HG03354 (cell line): ENCODE data around the gene EGFR.

Experiments used
- ATAC-seq: cut with Tn5 transposase; IDR thresholded peaks from one replicate; pipeline ENCODE4 v1.9.1; 2021; ENCODE audit warnings: mild to moderate bottlenecking; ENCODE audit not compliant: unreplicated experiment, poor library complexity, severe bottlenecking

The EGFR gene

DNA sequence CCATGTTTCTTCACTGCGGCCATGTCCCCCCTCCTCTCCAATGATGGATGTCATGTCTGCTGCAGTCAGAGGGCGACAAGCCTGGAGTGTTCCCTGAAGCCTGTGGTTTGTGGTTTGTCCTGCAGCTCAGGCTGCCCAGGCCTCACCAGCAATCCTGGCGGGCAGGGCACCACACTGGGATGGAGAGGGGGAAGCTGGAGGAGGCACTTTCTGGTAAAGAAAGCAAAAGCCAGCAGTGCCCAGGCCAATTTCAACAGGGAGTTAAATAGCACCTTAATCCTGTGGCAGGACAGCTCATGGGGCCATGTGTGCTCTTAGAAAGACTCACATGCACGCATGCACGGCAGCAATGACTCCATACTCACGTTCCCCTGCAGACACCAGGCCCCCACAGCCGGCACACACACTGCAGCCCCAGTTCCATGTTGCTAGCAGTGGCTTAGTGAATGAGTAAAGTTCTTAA lies 158.3 kb downstream of the EGFR start:
- ATAC-seq: no peak

DNA sequence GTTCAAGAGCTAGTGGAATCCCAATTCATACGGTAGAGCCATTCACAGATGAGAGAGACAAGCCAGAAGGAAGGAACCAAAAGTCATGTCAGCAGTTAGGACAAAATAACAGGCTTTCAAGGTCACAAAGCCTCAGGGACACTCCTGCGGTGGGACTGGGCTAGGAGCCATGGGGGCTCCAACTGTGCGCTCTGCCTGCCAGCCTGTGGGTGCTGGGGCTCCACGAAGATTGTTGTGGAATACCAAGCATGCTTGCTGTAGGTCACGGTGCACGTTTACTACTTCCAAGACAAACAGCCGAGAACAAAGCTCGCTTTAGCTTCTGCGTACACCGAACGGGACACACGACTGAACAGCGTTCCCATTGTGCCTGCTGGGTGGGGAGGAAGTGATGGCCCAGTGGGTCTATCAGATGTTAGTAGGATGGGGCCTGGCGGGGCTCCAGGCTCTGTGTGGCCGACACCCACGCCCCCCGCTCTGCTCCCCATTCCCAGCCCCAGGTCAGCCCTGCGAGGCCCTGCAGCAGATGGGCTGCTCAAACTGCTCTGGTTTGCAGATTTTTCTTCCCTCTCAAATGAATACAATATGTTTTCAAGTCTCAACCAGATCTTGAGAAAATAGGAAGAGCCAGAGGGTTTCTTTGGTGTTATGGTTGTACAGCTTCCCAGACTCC lies 158.9 kb downstream of the EGFR start:
- no peak for ATAC-seq

DNA sequence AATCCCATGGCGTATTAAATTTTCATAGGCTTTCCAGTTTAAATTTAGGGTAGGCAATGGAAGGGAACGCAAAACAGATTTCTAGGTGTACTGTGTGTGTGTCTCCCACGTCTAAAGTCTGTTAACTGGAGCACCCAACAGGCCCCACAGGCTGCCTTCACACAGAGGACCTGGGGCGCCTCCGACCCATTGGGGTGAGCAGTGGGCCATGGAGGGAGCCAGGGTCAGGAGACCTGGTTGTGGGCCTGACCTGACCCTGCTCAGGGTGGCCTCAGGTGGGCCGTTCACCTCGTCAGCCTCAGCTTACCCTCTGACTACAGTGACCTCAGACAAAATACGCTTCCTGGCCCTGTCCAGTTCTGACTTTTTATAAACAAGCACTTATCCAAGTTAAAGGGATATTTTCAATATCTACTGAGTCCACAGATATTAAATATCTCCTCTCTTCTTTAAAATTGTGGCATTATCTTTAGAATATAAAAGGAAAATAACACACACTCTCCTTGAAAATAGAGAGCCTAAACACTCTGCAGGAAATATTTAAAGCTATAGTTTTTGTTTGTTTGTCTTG lies 159.6 kb downstream of the EGFR start:
- no peak for ATAC-seq

DNA sequence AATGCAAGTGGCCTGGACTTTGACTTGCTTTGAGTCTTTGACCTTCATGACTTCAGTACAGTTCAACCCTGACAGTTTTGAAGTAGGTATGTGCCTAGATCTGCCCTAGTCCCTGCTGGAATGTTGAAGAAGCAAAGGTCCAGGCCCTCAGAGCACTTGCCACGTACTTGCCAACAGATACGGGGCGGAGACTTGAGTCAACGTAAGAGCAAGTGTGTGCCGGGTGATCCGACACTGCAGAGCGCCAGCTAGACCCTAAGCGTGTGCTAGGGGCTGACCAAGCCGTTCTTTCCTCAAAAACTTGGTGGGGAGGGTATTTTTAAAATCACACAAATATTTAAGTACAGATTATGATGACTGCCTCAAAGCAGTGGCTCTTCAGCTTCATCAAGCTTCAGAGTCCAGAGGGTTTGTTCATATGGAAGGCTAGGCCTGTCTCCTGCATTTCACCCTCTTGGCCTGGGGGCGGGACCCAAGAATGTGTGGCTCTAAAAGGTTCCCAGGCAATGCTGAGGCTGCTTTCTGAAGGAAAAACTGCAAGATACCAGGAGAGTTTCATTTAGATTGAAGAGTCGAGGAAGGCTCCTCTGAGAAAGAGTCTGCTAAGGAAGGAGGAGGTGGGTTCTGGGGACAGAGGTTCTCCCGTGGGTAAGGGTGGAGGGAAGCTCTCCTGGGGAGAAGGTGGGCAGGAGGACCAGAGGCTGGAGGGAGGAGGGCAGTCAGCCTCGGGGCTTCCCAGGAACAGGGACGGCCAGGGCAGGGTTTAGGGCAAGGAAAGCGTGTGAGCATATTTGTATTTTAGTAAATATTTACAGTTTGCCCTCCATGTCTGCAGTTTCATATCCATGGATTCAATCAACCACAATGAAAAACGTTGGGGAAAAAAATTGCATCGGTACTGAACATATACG lies 160.3 kb downstream of the EGFR start:
- no peak for ATAC-seq

DNA sequence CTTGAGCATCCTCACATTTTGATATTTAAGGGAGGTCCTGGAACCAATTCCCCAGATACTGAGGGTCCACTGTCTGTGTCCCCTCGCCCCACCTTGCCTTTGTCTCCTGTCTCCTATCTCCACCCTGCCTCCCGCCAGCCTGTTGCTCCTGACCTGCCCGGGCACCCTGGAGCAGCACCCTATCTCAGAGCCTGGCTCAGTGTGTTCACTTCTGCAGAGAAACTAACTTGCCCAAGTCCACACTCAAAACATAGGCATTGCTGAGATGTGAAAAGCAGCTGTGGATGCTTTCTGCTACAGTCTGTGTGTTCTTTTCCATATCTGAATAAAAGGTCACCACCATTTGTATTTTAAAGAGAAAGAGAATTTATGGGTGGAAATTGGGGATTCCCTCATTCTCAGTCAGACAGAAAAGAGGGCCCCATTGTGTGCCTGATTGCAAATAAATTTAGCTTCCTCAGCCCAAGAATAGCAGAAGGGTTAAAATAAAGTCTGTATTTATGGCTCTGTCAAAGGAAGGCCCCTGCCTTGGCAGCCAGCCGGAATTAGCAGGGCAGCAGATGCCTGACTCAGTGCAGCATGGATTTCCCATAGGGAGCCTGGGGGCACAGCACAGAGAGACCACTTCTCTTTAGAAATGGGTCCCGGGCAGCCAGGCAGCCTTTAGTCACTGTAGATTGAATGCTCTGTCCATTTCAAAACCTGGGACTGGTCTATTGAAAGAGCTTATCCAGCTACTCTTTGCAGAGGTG lies 161.3 kb downstream of the EGFR start:
- no peak for ATAC-seq

DNA sequence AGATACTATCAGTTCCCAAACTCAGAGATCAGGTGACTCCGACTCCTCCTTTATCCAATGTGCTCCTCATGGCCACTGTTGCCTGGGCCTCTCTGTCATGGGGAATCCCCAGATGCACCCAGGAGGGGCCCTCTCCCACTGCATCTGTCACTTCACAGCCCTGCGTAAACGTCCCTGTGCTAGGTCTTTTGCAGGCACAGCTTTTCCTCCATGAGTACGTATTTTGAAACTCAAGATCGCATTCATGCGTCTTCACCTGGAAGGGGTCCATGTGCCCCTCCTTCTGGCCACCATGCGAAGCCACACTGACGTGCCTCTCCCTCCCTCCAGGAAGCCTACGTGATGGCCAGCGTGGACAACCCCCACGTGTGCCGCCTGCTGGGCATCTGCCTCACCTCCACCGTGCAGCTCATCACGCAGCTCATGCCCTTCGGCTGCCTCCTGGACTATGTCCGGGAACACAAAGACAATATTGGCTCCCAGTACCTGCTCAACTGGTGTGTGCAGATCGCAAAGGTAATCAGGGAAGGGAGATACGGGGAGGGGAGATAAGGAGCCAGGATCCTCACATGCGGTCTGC lies 162.2 kb downstream of the EGFR start:
- ATAC-seq: no peak

DNA sequence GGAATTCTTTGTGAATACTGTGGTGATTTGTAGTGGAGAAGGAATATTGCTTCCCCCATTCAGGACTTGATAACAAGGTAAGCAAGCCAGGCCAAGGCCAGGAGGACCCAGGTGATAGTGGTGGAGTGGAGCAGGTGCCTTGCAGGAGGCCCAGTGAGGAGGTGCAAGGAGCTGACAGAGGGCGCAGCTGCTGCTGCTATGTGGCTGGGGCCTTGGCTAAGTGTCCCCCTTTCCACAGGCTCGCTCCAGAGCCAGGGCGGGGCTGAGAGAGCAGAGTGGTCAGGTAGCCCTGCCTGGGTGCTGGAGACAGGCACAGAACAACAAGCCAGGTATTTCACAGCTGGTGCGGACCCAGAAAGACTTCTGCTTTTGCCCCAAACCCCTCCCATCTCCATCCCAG lies 162.9 kb downstream of the EGFR start:
- ATAC-seq: no peak

DNA sequence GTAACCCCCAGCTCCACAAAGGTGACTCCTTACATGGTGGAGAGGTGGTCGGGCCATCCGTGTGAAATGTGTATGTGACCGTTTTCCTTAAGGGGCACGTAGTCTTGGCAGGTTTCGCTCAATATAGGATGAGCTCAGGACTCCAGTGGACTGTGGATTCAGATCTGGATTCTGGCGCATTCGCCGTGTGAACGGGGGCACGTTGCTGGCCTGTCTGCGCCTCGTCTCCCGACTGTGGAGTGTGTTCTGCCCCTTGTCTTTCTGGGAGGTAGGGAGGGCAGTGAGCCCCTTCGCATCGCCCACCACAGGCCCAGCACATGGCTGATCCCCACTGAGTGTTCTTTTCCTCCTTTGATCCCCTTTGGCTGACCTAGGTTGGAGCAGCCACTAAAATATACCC lies 165.1 kb downstream of the EGFR start:
- no peak for ATAC-seq

DNA sequence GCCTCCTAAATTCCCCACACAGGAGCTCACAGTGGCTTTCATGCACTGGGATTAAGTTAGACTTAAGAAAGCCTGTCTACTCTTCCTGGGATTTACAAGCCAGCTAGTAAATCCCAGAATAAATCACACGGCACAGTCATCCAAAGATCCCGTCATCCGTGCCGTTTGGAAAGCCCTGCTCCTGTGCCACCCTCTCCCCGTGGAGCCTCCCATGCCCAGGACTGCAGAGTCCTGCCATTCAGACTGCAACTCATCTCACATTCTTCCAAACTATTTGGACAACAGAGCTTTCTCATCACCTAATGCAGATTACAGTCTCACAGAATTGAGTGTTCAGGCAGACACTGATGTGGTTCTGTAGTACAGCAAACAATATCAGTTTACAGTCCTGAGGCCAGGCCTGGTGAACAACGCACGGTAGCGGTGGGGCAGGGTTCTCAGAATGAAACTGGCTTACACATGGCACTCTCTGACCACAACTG lies 166.5 kb downstream of the EGFR start:
- ATAC-seq: no peak

DNA sequence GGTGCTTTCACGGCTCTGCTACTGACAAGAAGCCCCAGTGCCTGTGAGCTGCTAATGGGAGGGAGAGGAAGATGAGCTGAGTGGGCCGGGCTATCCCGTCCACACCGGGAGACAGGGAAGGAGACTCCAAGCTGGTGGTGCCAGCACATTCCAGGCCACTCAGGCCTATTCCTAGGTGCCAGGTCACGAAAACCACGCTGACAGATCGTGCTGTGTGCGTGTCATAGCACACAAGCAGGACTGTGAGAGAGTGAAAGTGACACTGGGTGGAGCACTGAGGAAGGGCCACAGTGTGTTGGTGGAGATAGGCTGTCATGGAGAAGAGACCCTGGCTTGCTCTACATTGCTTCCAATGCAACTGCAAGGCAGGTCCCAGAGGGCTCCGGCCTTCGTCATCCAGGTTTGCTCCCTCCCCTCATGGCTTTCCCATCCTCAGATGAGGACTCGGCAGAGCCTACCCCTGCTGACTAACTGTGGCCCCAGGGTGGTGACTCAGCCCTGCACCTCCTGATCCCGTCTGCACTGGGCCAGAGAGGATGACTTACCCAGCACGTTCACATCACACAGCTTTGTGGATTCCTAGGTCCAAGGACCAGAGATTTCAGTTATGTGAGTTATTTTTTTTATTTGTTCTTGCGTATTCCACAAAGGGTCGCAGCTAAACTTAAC lies 167.3 kb downstream of the EGFR start:
- ATAC-seq: no peak

DNA sequence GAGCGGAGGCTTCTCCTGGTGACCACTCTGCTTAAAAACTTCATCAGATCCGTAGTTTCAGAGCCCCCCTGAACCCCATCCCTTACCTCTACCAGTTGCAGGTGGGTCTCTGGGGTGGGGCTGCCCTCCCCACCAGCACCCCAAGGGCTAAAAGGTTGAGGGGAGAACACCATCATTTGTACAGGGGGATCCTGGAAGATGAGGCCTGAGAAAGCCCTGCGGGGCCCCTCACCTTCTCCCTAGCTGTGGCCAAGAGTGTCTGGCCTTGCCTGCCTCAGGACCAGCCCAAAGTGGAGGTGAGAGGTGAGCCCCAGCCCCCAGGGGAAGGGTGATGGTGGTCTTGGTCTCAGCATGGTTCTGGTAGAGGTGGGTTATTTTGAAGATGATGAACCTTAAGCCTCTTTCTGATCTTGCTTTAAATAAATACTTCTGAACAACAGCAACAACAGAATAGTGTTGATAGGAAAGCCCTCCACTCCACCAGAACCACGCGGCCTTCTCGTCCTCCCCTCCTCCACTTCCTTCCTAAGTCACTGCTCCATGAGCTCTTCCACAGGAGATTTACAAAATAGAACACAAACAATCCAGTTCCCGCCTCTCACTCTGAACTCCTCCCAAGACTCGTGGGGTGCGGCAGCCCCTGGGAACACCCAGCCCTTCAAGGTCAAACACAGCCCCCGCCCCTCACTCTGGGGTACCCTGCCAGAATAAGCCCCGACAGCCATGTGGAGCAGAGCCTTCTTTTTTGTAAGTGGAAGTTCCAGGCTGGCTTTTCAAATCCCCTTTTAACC lies 169.1 kb downstream of the EGFR start:
- no peak for ATAC-seq

DNA sequence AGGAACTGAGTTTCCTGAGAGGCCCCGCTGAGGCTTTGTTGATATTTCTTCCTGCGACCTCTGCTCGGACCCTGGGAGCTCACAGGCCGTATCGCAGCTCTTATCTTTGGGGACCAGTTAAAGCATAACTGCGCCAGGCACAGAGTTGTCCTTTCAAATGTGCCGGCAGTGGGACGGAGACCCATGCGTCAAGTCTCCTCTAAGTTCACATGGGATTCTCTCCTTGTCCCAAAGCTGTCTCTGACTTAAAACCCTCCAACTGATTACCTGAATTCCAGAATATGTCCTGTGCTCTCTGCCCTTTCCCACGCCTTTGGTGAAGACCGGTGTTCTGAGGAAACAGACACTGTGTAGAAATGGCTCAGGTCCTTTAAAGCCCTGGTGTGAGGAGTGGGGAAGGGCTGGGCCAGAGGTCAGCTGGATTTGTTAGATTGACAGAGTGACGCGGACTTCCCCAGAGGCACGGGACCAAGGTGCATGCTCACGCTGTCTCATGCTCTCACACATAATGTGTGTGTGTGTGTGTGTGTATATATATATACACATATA lies 169.8 kb downstream of the EGFR start:
- no peak for ATAC-seq

DNA sequence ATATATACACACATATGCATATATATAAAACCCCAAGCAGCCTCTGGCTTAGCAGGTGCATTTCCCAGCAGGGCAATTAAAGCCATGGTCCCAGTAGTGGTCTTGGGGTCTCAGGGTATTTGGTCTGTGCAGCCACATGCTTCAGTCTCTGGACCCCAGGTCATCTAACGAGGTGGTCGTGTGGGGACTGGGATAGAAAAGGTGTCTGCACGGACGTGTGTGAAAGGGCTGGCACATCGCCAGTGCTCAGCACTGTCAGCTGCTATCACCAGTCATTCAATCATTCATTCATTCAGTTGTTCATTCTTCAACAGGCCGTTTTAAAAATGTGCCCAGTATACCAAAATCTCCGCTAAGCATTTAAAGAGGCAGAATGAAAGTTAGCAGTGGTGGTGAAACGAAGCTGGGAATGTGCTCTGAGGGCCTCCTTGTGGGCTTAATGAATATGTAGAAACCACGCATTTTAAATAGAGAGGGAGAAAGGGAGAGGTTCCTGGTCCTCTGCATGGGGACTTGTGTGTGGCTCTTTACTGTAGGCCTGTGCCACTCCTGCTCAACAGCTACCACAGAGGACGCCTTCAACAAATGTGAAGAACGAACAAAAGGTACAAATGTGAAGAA lies 170.4 kb downstream of the EGFR start:
- no peak for ATAC-seq

DNA sequence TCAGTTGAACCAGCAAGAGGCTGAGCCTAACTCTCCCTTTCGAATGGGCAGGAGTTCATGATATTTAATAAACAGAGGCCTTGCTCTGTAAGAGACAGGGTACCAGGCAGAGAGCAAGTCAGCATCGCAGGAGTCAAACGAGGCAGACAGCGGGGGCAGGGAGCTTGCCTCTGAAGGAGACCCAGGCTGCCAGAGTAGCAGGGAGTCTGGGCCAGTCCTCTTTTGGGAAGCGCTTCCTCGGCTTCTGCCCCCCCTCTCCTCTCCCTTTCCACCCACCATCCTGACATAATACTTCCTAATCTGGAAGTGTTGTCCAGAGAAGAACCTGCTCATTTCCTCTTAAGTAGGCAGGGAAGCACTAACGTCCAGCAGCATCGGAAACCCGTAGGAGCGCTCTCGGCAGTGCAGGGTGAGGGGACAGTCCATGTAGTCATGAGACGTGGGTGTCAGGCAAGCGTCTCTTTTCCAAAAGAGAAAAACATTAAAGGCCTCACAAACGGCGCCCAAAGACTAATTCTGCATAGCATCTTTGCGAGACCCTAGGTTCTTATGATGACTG lies 171.1 kb downstream of the EGFR start:
- no peak for ATAC-seq

DNA sequence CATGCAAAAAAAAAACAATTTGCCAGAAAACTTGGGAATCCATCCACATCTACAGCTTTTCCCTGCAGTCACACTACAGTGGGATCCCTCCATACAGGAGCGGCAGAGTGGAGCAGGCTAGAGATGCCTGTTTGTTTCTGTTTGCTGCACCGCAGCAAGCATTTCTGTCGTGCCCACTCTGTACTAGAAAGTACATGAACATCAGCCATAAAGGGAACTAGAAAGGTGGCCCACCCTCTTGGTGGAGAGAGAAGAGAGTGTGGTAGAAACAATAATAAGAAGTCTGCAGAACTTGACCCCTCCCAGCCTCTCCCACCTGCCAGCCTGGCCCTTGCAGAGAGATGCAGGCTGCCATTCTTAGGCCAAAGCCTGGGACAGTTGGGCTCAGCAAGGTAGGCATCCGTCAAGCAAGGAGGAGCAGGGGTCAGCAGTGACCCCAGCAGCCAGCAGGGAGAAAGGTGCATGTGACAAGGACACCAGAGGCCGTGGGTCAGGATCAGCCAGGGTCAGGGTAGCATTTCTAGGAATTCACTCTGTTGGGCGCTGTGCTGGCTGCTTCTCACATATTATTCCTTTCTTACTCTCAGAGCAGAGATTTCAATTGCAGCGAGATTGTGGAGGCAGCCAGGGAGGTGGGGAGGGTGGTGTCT lies 171.8 kb downstream of the EGFR start:
- no peak for ATAC-seq

DNA sequence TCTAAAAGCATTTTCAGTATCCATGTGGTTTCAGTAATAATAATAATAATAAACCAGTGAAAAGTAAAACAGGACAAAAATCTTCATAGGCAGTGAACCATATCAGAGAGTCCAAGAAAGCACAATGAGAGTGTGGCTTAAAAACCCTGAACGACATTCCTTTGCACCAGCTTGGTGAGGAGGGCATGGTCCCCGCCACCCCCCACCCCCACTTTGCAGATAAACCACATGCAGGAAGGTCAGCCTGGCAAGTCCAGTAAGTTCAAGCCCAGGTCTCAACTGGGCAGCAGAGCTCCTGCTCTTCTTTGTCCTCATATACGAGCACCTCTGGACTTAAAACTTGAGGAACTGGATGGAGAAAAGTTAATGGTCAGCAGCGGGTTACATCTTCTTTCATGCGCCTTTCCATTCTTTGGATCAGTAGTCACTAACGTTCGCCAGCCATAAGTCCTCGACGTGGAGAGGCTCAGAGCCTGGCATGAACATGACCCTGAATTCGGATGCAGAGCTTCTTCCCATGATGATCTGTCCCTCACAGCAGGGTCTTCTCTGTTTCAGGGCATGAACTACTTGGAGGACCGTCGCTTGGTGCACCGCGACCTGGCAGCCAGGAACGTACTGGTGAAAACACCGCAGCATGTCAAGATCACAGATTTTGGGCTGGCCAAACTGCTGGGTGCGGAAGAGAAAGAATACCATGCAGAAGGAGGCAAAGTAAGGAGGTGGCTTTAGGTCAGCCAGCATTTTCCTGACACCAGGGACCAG lies 172.5 kb downstream of the EGFR start:
- ATAC-seq: no peak
